ENCODE data around the gene SMAD9.

DNA sequence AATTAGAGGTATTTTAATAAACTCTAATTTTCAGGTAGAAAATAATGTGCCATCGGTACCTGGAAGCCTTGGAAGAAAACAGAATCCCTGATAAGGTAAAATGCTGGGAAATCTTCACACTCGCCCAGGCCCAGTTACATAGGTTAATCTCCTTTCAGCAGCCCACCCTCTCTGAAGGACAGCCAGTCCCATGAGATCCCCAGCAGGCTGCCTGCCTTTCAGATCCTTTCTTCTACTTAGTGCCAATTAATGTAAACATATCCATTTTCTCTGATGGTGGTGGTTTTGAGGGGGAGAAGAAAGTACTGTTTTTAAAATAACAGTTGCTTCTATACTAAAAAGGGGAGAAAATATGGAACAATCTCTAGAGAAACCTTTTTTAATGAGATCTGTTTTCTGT lies 12.2 kb downstream of the SMAD9 start:
- TF ChIP-seq, protein P1, sequence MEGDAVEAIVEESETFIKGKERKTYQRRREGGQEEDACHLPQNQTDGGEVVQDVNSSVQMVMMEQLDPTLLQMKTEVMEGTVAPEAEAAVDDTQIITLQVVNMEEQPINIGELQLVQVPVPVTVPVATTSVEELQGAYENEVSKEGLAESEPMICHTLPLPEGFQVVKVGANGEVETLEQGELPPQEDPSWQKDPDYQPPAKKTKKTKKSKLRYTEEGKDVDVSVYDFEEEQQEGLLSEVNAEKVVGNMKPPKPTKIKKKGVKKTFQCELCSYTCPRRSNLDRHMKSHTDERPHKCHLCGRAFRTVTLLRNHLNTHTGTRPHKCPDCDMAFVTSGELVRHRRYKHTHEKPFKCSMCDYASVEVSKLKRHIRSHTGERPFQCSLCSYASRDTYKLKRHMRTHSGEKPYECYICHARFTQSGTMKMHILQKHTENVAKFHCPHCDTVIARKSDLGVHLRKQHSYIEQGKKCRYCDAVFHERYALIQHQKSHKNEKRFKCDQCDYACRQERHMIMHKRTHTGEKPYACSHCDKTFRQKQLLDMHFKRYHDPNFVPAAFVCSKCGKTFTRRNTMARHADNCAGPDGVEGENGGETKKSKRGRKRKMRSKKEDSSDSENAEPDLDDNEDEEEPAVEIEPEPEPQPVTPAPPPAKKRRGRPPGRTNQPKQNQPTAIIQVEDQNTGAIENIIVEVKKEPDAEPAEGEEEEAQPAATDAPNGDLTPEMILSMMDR (IDR thresholded peaks at IDR 0.05; ENCODE audit: insufficient read depth, low read length, poor library complexity, severe bottlenecking): no peak
- TF ChIP-seq EZH2phosphoT487 (conservative IDR thresholded peaks at IDR 0.05; ENCODE audit: low read length): no peak

Data from SU-DHL-6 (cell line).